Measurements from ENCODE around the gene NDUFS8.
A peak's percentile ranks its signal among the peaks of the same experiment; 100 is the strongest.

The NDUFS8 gene

GRCh38 chr11:68013611-68014156, 16.8 kb upstream of the NDUFS8 start:
- no peaks in the 10 kb centered on the region for H3K27me3 ChIP-seq (replicated peaks in 2 of 5; ENCODE audit: control insufficient read depth in 4 of 5, insufficient read depth in 5 of 5, low read length in 4 of 5)
- peaks cover 0 to 64% (median 52%) of the 10 kb centered on the region in 4 experiments for H3K4me1 ChIP-seq (ENCODE audit: control extremely low read depth in 1 of 4, control insufficient read depth in 4 of 4, insufficient read depth in 4 of 4, low read length in 3 of 4)
- 98% methylated on average over 12 of the region's 14 CpGs for WGBS (ENCODE audit: insufficient coverage)
- no peak overlapping the region for H3K27ac ChIP-seq (ENCODE audit: insufficient read depth in 1 of 2, low read depth in 1 of 2, low read length in 2 of 2, poor library complexity in 1 of 2, severe bottlenecking in 2 of 2)
- peaks cover 0 to 2% (median 0%) of the 10 kb centered on the region in 4 experiments for H3K36me3 ChIP-seq (ENCODE audit: control insufficient read depth in 4 of 4, insufficient read depth in 4 of 4, low read length in 3 of 4)
- POLR2A ChIA-PET, result no interaction called here
- no peaks in the 10 kb centered on the region for H3K9me3 ChIP-seq (ENCODE audit: control extremely low read depth in 1 of 5, control insufficient read depth in 4 of 5, insufficient read depth in 2 of 5, low read depth in 1 of 5, low read length in 4 of 5)
- CTCF ChIA-PET, result interaction anchor here (2.7 kb wide), 1 partner anchor 24 kb away, joined by 12 read pairs; the partner anchor contains the start of gene TCIRG1
- H3K4me3 ChIP-seq (ENCODE audit: control insufficient read depth in 1 of 7, extremely low read depth in 1 of 7, insufficient read depth in 4 of 7, low read depth in 2 of 7, low read length in 6 of 7), result no peak overlapping the region
- no peak for DNase-seq

- H3K4me1 ChIP-seq (ENCODE audit: control extremely low read depth in 1 of 4, control insufficient read depth in 4 of 4, insufficient read depth in 4 of 4, low read length in 3 of 4), result peaks cover 0 to 57% (median 45%) of the 10 kb centered on the region in 4 experiments
- CTCF ChIA-PET, result interaction anchor here (2.7 kb wide), 1 partner anchor 24 kb away, joined by 12 read pairs; the partner anchor contains the start of gene TCIRG1
Measured at GRCh38 chr11:68014157-68014946, 16.1 kb upstream of the NDUFS8 start.

GRCh38 chr11:68014947-68015447, 15.5 kb upstream of the NDUFS8 start:
- H3K4me3 ChIP-seq (ENCODE audit: control insufficient read depth in 1 of 7, extremely low read depth in 1 of 7, insufficient read depth in 4 of 7, low read depth in 2 of 7, low read length in 6 of 7), result peak overlapping the region in 1 of 7 experiments; percentile 33
- H3K27me3 ChIP-seq (replicated peaks in 2 of 5; ENCODE audit: control insufficient read depth in 4 of 5, insufficient read depth in 5 of 5, low read length in 4 of 5), result no peaks in the 10 kb centered on the region
- H3K36me3 ChIP-seq (ENCODE audit: control insufficient read depth in 4 of 4, insufficient read depth in 4 of 4, low read length in 3 of 4), result peaks cover 0 to 2% (median 0%) of the 10 kb centered on the region in 4 experiments
- CTCF ChIA-PET, result interaction anchor here (2.7 kb wide), 1 partner anchor 23 kb away, joined by 12 read pairs; the partner anchor contains the start of gene TCIRG1
- whole genome bisulfite sequencing (ENCODE audit: insufficient coverage), result 95% methylated on average over 14 of the region's 19 CpGs
- H3K9me3 ChIP-seq (ENCODE audit: control extremely low read depth in 1 of 5, control insufficient read depth in 4 of 5, insufficient read depth in 2 of 5, low read depth in 1 of 5, low read length in 4 of 5), result no peaks in the 10 kb centered on the region
- H3K4me1 ChIP-seq (ENCODE audit: control extremely low read depth in 1 of 4, control insufficient read depth in 4 of 4, insufficient read depth in 4 of 4, low read length in 3 of 4), result peaks cover 0 to 51% (median 39%) of the 10 kb centered on the region in 4 experiments
- no peak overlapping the region for H3K27ac ChIP-seq (ENCODE audit: insufficient read depth in 1 of 2, low read depth in 1 of 2, low read length in 2 of 2, poor library complexity in 1 of 2, severe bottlenecking in 2 of 2)
- DNase-seq, result no peak
- POLR2A ChIA-PET, result no interaction called here

More at GRCh38 chr11:68014157-68014946, 16.1 kb upstream of the NDUFS8 start:
- WGBS (ENCODE audit: insufficient coverage), result 46% methylated on average over 14 of the region's 16 CpGs
- DNase-seq, result peak; percentile 53 to 88 (median 81)
- POLR2A ChIA-PET, result no interaction called here
- Histone ChIP-seq H3K27ac (ENCODE audit: insufficient read depth in 1 of 2, low read depth in 1 of 2, low read length in 2 of 2, poor library complexity in 1 of 2, severe bottlenecking in 2 of 2) (no peak overlapping the region), H3K27me3 (replicated peaks in 2 of 5; ENCODE audit: control insufficient read depth in 4 of 5, insufficient read depth in 5 of 5, low read length in 4 of 5) (no peaks in the 10 kb centered on the region), H3K4me3 (ENCODE audit: control insufficient read depth in 1 of 7, extremely low read depth in 1 of 7, insufficient read depth in 4 of 7, low read depth in 2 of 7, low read length in 6 of 7) (peak overlapping the region in 1 of 7 experiments; percentile 33), H3K9me3 (ENCODE audit: control extremely low read depth in 1 of 5, control insufficient read depth in 4 of 5, insufficient read depth in 2 of 5, low read depth in 1 of 5, low read length in 4 of 5) (no peaks in the 10 kb centered on the region), H3K36me3 (ENCODE audit: control insufficient read depth in 4 of 4, insufficient read depth in 4 of 4, low read length in 3 of 4) (peaks cover 0 to 2% (median 0%) of the 10 kb centered on the region in 4 experiments)

GRCh38 chr11:68015467-68015866, 15.0 kb upstream of the NDUFS8 start:
- 96% methylated on average over 6 of the region's 8 CpGs for WGBS (ENCODE audit: insufficient coverage)
- Histone ChIP-seq H3K27me3 (replicated peaks in 2 of 5; ENCODE audit: control insufficient read depth in 4 of 5, insufficient read depth in 5 of 5, low read length in 4 of 5) (no peaks in the 10 kb centered on the region), H3K36me3 (ENCODE audit: control insufficient read depth in 4 of 4, insufficient read depth in 4 of 4, low read length in 3 of 4) (peaks cover 0 to 2% (median 0%) of the 10 kb centered on the region in 4 experiments), H3K4me1 (ENCODE audit: control extremely low read depth in 1 of 4, control insufficient read depth in 4 of 4, insufficient read depth in 4 of 4, low read length in 3 of 4) (peaks cover 0 to 46% (median 34%) of the 10 kb centered on the region in 4 experiments), H3K9me3 (ENCODE audit: control extremely low read depth in 1 of 5, control insufficient read depth in 4 of 5, insufficient read depth in 2 of 5, low read depth in 1 of 5, low read length in 4 of 5) (no peaks in the 10 kb centered on the region), H3K27ac (ENCODE audit: insufficient read depth in 1 of 2, low read depth in 1 of 2, low read length in 2 of 2, poor library complexity in 1 of 2, severe bottlenecking in 2 of 2) (no peak overlapping the region), H3K4me3 (ENCODE audit: control insufficient read depth in 1 of 7, extremely low read depth in 1 of 7, insufficient read depth in 4 of 7, low read depth in 2 of 7, low read length in 6 of 7) (no peak overlapping the region)
- no peak for DNase-seq
- ChIA-PET POLR2A (no interaction called here), CTCF (interaction anchor here (2.7 kb wide), 1 partner anchor 23 kb away, joined by 12 read pairs; the partner anchor contains the start of gene TCIRG1)

GRCh38 chr11:68016161-68016903, 14.1 kb upstream of the NDUFS8 start:
- Histone ChIP-seq H3K27ac (ENCODE audit: insufficient read depth in 1 of 2, low read depth in 1 of 2, low read length in 2 of 2, poor library complexity in 1 of 2, severe bottlenecking in 2 of 2) (no peak overlapping the region), H3K4me3 (ENCODE audit: control insufficient read depth in 1 of 7, extremely low read depth in 1 of 7, insufficient read depth in 4 of 7, low read depth in 2 of 7, low read length in 6 of 7) (no peak overlapping the region), H3K27me3 (replicated peaks in 2 of 5; ENCODE audit: control insufficient read depth in 4 of 5, insufficient read depth in 5 of 5, low read length in 4 of 5) (no peaks in the 10 kb centered on the region), H3K4me1 (ENCODE audit: control extremely low read depth in 1 of 4, control insufficient read depth in 4 of 4, insufficient read depth in 4 of 4, low read length in 3 of 4) (peaks cover 0 to 37% (median 26%) of the 10 kb centered on the region in 4 experiments), H3K9me3 (ENCODE audit: control extremely low read depth in 1 of 5, control insufficient read depth in 4 of 5, insufficient read depth in 2 of 5, low read depth in 1 of 5, low read length in 4 of 5) (no peaks in the 10 kb centered on the region), H3K36me3 (ENCODE audit: control insufficient read depth in 4 of 4, insufficient read depth in 4 of 4, low read length in 3 of 4) (peaks cover 0 to 2% (median 0%) of the 10 kb centered on the region in 4 experiments)
- DNase-seq, result no peak
- WGBS (ENCODE audit: insufficient coverage), result 90% methylated on average over 13 of the region's 13 CpGs
- POLR2A ChIA-PET, result no interaction called here
- CTCF ChIA-PET, result no interaction called here

- ChIA-PET CTCF (no interaction called here), POLR2A (no interaction called here)
- no peak for DNase-seq
- H3K4me3 ChIP-seq (ENCODE audit: control insufficient read depth in 1 of 7, extremely low read depth in 1 of 7, insufficient read depth in 4 of 7, low read depth in 2 of 7, low read length in 6 of 7), result no peak overlapping the region
- H3K27ac ChIP-seq (ENCODE audit: insufficient read depth in 1 of 2, low read depth in 1 of 2, low read length in 2 of 2, poor library complexity in 1 of 2, severe bottlenecking in 2 of 2), result no peak overlapping the region
- no peaks in the 10 kb centered on the region for H3K9me3 ChIP-seq (ENCODE audit: control extremely low read depth in 1 of 5, control insufficient read depth in 4 of 5, insufficient read depth in 2 of 5, low read depth in 1 of 5, low read length in 4 of 5)
- peaks cover 0 to 29% (median 17%) of the 10 kb centered on the region in 4 experiments for H3K4me1 ChIP-seq (ENCODE audit: control extremely low read depth in 1 of 4, control insufficient read depth in 4 of 4, insufficient read depth in 4 of 4, low read length in 3 of 4)
- H3K27me3 ChIP-seq (replicated peaks in 2 of 5; ENCODE audit: control insufficient read depth in 4 of 5, insufficient read depth in 5 of 5, low read length in 4 of 5), result no peaks in the 10 kb centered on the region
- 84% methylated on average over 12 of the region's 16 CpGs for WGBS (ENCODE audit: insufficient coverage)
- H3K36me3 ChIP-seq (ENCODE audit: control insufficient read depth in 4 of 4, insufficient read depth in 4 of 4, low read length in 3 of 4), result peaks cover 0 to 4% (median under 1%) of the 10 kb centered on the region in 4 experiments
Measured at GRCh38 chr11:68016904-68017817, 13.3 kb upstream of the NDUFS8 start.

All from common myeloid progenitor, CD34-positive (primary cell).